Activated T-helper 2 cell treated with anti-CD3 and anti-CD28 coated beads, Interferon-gamma antibody, Interleukin-2, Interleukin-4, amounts not matched to agents 10 μg/mL and 5 μg/mL and 100 μg/mL, durations not matched to agents 14 hours and 24 hours and 36 hours (primary cell): Measurements from ENCODE around the gene RBM22. TPM values are rescaled to one million over a fixed set of nuclear protein-coding genes. Genes with fewer than 3 reads are reported as not detected.

Experiments used
- DNase-seq: peaks from one replicate; pipeline ENCODE4 v3.0.0; 2021; ENCODE audit warnings: low spot score
- H3K27ac Mint-ChIP-seq: one replicate; pipeline ENCODE4 v1.8.0; 2021; ENCODE audit warnings: mixed read lengths
- H3K27me3 Mint-ChIP-seq: one replicate; pipeline ENCODE4 v1.8.0; 2021; ENCODE audit warnings: low read depth, mixed read lengths
- H3K36me3 Mint-ChIP-seq: one replicate; pipeline ENCODE4 v1.8.0; 2021; ENCODE audit warnings: low read depth, mixed read lengths
- H3K4me1 Mint-ChIP-seq: one replicate; pipeline ENCODE4 v1.8.0; 2021; ENCODE audit warnings: low read depth, mixed read lengths
- H3K4me3 Mint-ChIP-seq: one replicate; pipeline ENCODE4 v1.8.0; 2021; ENCODE audit warnings: low read depth, mild to moderate bottlenecking, moderate library complexity, mixed read lengths
- H3K9me3 Mint-ChIP-seq: one replicate; pipeline ENCODE4 v1.8.0; 2021; ENCODE audit warnings: mixed read lengths
- intact Hi-C: fragments of 100-400 bp; cut with micrococcal nuclease; formaldehyde crosslinking; loops from one replicate; pipeline ENCODE4 v1.15.1; 2023
- total RNA-seq: library from RNA; stranded (reverse); gene quantifications from 2 replicates; pipeline ENCODE4 v1.2.3, GENCODE V29; 2022

Gene RBM22
- total RNA-seq, 1 donor from 2014 or later = 71.7 TPM

DNA sequence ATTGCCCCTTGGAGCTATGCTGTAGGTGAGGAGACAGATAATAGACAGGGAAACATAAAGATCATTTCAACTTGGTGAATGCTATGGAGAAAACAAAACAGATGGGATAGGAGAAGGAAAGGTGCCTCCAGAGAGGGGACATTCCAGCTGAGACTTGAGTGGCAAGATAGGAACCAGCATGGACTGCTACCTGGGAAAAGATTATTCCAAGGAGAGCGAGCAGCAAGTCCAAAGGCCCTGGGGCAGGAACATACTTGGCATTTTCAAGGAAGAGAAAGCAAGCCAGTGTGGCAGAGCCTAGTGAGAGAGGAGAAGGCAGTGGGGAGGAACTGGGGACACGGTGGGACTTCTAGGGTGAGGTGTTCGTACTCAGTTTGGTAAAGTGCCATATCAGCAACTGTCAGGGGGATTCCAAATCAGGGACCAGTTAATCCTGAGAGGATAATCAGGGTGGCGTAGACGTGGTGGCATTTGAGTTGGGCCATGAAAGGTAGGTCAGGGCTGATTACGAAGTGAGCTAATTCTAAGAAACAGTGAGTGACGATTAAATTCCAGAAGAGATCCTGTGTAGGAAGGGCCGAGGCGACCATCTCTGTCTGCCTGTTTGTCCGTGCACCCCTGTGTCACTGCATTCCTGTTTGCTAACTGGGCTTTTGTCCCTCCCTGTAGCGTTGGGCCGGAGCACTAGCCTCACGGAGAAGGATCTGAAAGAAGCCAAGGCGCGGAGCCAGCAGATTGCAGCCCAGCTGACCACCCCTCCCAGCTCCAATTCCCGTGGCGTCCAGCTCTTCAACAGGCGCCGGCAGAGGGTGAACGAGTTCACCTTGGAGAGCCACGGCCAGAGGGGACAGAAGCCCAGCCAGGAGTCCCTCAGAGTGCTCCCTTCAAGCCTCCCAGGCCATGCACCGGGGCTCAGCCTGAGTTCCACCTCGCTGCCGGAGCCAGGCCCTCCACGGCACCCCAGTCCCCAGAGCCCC, 53.3 kb downstream of the RBM22 start:
- no peaks in the 10 kb centered on the region for H3K36me3 Mint-ChIP-seq
- no peaks in the 10 kb centered on the region for H3K9me3 Mint-ChIP-seq
- no peak overlapping the region for H3K27ac Mint-ChIP-seq
- no peak for DNase-seq
- intact Hi-C loops = no loop called here
- H3K27me3 Mint-ChIP-seq = peaks cover 6% of the 10 kb centered on the region
- no peaks in the 10 kb centered on the region for H3K4me1 Mint-ChIP-seq
- H3K4me3 Mint-ChIP-seq = no peak overlapping the region

DNA sequence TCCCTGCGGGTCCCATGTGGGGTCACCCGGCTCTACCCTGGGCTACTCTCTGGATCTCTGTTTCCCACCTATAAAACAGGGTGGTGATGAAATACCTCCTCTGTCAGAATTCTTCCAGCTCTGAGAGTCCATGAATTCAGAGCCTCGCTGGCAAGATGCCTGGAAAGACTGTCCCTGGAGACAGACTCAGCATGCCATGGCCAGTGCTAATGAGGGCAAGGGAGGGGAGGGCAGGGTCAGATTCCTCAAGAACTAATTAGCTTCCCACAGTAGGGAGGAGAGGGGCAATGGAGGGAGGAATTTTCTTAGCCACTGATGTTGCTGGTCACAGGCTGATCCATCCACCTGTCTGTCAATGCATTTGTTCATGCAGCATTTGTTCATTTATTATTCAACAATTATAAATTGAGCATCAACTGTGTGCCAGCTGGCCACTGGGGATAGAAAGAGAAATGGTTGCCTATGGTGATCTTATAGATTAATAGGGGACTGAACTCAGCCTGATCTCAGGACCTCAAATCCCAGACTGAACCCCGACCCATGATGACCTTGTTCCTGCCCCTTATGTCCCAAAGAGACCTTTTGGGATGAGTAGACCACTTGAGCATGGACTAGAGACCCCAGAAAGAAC, 55.7 kb downstream of the RBM22 start:
- DNase-seq = no peak
- Mint-ChIP-seq H3K4me1 (no peaks in the 10 kb centered on the region), H3K9me3 (no peaks in the 10 kb centered on the region), H3K36me3 (no peaks in the 10 kb centered on the region), H3K27me3 (peaks cover 6% of the 10 kb centered on the region), H3K27ac (no peak overlapping the region), H3K4me3 (no peak overlapping the region)
- intact Hi-C loops = no loop called here

DNA sequence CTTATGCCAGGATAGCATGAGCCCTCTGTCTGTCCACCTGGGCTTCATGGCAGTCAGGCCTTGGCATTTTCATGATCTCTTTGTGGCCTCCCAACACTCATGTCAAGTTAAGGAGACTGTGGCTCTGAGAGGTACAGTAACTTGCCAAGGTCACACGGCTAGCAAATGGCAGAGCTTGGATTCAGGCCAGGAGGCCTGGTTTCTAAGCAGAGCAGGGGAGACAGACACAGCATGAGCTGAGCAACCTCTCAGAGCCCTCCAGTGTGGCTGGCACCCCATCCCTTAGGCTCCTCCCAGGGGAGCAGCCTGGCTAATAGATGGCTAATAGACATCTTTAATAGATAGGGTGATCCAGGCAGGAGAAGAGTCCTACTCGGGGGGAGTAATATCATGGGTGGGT, 56.3 kb downstream of the RBM22 start:
- DNase-seq = no peak
- H3K4me3 Mint-ChIP-seq = no peak overlapping the region
- H3K27me3 Mint-ChIP-seq = peaks cover 10% of the 10 kb centered on the region
- no peaks in the 10 kb centered on the region for H3K4me1 Mint-ChIP-seq
- H3K9me3 Mint-ChIP-seq = no peaks in the 10 kb centered on the region
- no peak overlapping the region for H3K27ac Mint-ChIP-seq
- intact Hi-C loops = no loop called here
- no peaks in the 10 kb centered on the region for H3K36me3 Mint-ChIP-seq

DNA sequence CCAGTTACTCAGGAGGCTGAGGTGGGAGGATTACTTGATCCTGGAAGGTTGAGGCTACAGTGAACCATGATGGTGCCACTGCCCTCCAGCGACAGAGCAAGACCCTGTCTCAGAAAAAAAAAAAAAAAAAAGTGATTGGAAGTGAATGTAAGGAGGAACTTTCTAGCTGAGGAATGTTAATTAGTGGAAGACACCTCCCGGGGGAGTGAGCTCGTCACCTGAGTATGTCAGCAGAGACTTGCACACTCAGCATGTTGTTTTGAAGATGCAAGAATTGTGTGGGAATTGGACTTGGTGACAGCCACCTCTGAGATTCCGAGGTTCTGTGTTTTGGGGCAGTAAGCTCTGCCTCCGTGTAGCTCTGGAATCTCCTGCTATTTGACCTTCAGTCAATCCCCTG, 56.8 kb downstream of the RBM22 start:
- intact Hi-C loops = no loop called here
- DNase-seq = no peak
- Mint-ChIP-seq H3K4me1 (no peaks in the 10 kb centered on the region), H3K4me3 (no peak overlapping the region), H3K27ac (no peak overlapping the region), H3K36me3 (no peaks in the 10 kb centered on the region), H3K27me3 (peaks cover 10% of the 10 kb centered on the region), H3K9me3 (no peaks in the 10 kb centered on the region)

DNA sequence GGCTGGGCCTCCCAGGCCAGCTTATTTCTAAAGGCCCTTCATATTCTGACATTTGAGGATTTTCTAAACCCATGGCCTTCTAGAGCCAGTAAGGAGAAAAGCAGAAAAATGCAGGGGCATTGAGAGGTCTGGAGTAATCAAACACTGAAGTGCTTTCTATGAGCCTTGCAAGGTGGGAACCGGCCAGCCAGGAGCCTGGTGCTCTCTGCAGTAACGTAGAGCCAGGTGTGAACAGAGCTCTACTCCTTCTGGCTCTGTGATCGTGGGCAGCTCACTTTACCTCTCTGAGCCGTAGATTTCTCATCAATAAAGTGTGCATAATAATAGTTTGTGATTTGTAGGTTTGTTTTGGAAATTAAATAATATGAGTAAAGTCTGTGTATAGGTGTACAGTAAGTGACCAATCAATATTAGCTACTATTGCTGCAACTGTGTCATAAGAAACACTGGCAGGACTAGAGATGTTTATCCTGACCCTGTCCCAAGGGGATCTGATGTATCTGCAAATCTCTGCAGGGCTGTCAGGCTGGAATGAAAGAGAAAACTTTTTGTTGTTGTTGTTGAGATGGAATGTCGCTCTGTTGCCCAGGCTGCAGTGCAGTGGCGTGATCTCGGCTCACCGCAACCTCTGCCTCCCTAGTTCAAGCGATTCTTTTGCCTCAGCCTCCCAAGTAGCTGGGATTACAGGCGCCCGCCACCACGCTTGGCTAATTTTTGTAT, 57.7 kb downstream of the RBM22 start:
- DNase-seq = no peak
- intact Hi-C loops = no loop called here

DNA sequence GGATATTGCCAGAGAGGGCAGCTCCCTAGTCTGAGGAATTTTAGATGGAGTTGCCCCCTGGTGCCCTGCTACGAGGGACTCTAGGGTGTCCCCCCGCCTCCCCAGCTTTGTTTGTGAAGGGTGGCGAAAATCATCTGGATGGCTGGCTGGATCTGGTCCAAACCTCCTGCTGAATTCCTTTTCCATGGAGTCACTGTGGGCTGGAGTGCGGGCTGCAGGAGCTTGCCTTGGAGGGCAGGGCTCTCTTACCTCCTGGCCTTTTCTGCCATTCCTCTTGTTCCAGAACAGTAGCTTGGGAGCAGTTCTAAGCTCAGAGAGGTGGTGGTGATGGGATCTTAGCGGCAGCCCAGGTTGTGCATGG, 58.3 kb downstream of the RBM22 start:
- intact Hi-C loops = no loop called here
- Mint-ChIP-seq H3K27ac (no peak overlapping the region), H3K4me3 (no peak overlapping the region), H3K27me3 (peaks cover 13% of the 10 kb centered on the region), H3K9me3 (no peaks in the 10 kb centered on the region), H3K36me3 (no peaks in the 10 kb centered on the region), H3K4me1 (no peaks in the 10 kb centered on the region)
- no peak for DNase-seq

More for the DNA sequence above, 57.7 kb downstream of the RBM22 start:
- Mint-ChIP-seq H3K36me3 (no peaks in the 10 kb centered on the region), H3K27ac (no peak overlapping the region), H3K9me3 (no peaks in the 10 kb centered on the region), H3K4me1 (no peaks in the 10 kb centered on the region), H3K4me3 (no peak overlapping the region), H3K27me3 (peaks cover 11% of the 10 kb centered on the region)

DNA sequence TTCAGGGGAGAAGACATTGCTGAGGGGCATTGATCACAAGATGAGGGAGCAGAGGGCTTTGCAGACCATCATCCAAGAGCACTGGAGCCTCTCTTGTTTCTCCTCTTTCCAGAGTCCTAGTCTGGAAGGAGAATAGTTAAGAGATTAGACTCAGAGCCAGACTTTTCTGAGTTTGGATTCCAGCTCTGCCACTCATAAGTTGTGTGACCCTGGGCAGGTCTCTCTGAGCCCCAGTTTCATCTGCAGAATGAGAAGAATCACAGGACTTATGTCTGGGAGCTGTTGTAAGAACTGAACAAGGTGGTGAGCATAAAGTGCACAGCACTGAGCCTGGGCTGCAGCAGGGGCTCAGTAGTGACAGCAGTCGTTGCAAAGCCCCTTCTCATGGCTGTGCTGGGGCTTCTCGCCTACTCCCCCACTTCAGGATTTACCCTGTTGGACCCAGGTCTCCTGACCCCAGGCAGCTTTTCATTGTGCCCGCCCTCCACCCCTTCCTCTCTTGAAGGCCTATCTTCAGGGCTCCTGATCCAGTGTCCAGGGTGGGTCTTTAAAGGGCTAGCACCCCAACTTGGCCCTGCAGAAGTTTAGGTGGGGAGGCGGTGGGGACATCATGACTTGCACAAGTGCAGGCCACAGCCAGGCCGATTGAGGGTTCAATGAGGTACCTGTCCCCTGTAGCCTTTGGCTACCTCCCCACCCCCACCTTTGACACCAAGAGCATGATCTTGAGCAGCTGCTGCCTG, 58.9 kb downstream of the RBM22 start:
- intact Hi-C loops = no loop called here
- H3K27ac Mint-ChIP-seq = no peak overlapping the region
- DNase-seq = no peak

DNA sequence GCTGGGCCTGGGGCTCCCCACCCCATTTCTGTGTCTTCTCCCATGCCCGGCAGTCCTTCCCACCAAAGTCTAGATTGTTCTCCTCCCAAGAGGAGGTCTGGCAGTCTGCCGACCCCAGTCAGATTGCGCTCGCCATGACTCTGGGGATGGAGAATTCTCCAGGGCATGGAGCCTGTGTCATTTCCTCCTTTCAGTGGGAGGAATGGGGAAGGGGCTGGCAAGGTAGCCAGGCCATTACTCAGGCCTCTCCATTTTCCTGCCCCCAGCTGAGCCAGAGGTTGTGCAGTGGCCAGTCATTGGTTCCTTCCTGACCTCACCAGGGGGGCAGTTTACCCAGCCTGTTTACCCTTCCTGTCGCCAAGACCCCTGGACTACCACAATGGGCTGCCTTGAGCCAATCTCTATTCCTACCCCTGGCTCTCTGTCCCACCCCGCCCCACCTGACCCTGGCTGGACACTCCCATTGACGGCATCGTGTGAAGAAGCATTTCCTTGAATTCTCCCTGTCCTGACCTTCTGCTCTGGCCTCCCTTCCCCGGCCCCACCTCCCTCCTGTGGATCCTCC, 59.8 kb downstream of the RBM22 start:
- Mint-ChIP-seq H3K27me3 (peaks cover 21% of the 10 kb centered on the region), H3K4me1 (no peaks in the 10 kb centered on the region), H3K36me3 (no peaks in the 10 kb centered on the region), H3K9me3 (no peaks in the 10 kb centered on the region), H3K4me3 (no peak overlapping the region), H3K27ac (no peak overlapping the region)
- intact Hi-C loops = no loop called here
- DNase-seq = no peak

More for the DNA sequence above, 58.9 kb downstream of the RBM22 start:
- Mint-ChIP-seq H3K9me3 (no peaks in the 10 kb centered on the region), H3K27me3 (peaks cover 13% of the 10 kb centered on the region), H3K36me3 (no peaks in the 10 kb centered on the region), H3K4me3 (no peak overlapping the region), H3K4me1 (no peaks in the 10 kb centered on the region)

Other genes starting within 250 kb of the RBM22 start
- gene NDST1, start 192.9 kb downstream of the RBM22 start, total RNA-seq = 2.4 and 3.0 TPM in 2 replicates
- gene SYNPO, start 60.4 kb downstream of the RBM22 start, total RNA-seq = 0.11 TPM in 1 of 2 replicates, not detected in the other
- 0.09 TPM in 2 replicates for gene MYOZ3, start 39.8 kb downstream of the RBM22 start, total RNA-seq
- gene DCTN4, start 58.0 kb upstream of the RBM22 start, total RNA-seq = 40.9 and 44.7 TPM in 2 replicates
- 24.5 and 25.7 TPM in 2 replicates for gene SMIM3, start 77.7 kb upstream of the RBM22 start, total RNA-seq
- 1.7 and 1.8 TPM in 2 replicates for gene IRGM, start 145.5 kb upstream of the RBM22 start, total RNA-seq
- 0.39 and 0.52 TPM in 2 replicates for gene ZNF300, start 203.9 kb upstream of the RBM22 start, total RNA-seq